ENCODE data around the gene TEX55.

- TF ChIP-seq CTCF (IDR thresholded peaks at IDR 0.05) (no peak), POLR2A (IDR thresholded peaks at IDR 0.05) (no peak), POLR2AphosphoS5 (IDR thresholded peaks at IDR 0.05) (no peak)
Measured at GRCh38 chr3:119181765-119182164, 35.8 kb downstream of the TEX55 start.
